ENCODE results near the gene TTC4.

Gene TTC4

DNA sequence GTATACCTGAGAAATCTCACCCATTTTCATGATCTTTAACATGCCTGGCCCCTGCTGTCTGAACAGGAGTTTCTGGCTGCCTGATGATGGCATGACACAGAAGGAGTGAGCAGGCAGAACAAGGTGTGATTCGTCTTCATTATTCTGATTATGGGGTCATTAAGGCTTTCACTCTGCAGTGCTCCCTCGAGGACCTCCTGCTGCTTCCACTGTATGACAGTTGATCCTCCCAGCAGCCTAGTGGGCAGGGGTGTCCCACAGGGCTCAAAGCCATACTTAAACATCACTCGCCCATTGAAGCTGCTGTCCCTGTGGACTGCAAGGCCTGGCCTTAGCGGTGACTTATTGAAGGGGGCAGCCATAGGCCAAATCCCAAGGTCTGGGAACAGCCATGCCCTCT, 61.4 kb downstream of the TTC4 start:
- Mint-ChIP-seq H3K4me3 (no peak overlapping the region), H3K27me3 (no peaks in the 10 kb centered on the region), H3K9me3 (no peaks in the 10 kb centered on the region), H3K36me3 (peaks cover 23% of the 10 kb centered on the region), H3K4me1 (no peaks in the 10 kb centered on the region), H3K27ac (no peak overlapping the region)
- ATAC-seq: no peak

- ATAC-seq: no peak
- Mint-ChIP-seq H3K4me3 (no peak overlapping the region), H3K9me3 (no peaks in the 10 kb centered on the region), H3K36me3 (peaks cover 24% of the 10 kb centered on the region), H3K4me1 (no peaks in the 10 kb centered on the region), H3K27ac (no peak overlapping the region), H3K27me3 (no peaks in the 10 kb centered on the region)
Measured at GRCh38 chr1:54777431-54777830, 61.8 kb downstream of the TTC4 start.

DNA sequence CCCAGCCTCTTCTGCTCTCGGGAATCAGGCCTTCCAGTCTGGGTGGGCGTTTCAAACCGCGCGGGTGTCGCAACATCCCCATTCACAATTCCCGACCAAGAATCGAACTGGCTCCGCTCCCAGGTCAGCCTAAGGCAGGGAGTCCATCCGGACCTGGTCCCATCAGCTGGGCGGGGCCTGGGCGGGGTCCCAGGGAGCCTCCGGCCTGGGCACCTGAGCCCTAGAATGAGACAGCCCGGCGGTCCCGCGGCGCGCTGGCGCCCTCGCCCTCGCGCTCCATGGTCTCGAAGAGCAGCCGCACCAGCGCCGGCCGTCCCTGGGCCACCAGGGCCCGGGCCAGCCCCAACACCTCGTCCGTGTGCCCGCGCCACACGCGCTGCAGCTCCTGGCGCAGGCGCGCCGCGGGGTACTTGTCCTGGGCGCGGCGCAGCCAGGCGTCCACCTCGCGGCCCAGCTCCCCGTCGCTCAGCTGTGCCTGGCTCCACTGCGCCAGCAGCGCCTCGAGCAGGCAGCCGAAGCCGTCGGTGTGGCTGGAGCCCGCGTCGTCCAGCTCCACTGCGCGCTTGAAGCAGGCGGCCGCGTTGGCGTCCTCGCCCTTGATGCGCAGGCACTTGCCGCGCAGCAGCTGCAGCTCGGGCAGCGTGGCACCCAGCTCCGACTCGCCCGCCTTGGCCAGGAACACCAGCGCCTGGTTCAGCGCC, 65.5 kb downstream of the TTC4 start:
- Mint-ChIP-seq H3K36me3 (peaks cover 31% of the 10 kb centered on the region), H3K27me3 (no peaks in the 10 kb centered on the region), H3K4me3 (no peak overlapping the region), H3K9me3 (no peaks in the 10 kb centered on the region), H3K27ac (no peak overlapping the region), H3K4me1 (no peaks in the 10 kb centered on the region)
- ATAC-seq: peak; percentile 54

DNA sequence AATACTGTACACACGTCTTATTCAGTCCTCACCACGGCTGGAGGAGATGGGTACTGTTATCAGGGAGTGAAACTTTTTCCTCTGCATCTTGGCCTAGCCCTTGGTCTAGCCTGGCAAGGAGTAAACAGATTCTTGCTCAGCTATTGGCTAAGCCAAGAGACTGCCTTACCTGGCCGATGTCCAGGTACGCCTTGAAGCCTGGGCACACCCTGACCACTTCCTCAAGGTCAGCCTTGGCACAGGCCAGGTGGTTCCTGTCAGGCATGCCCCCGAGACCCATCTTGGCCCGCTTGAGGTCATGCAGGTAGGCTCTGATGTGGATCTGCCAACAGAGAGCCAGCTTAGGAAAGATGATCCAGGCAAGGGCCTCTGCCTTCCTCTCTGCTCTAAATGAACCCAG, 66.5 kb downstream of the TTC4 start:
- no peaks in the 10 kb centered on the region for H3K9me3 Mint-ChIP-seq
- no peak overlapping the region for H3K4me3 Mint-ChIP-seq
- H3K36me3 Mint-ChIP-seq: peaks cover 39% of the 10 kb centered on the region
- H3K27ac Mint-ChIP-seq: no peak overlapping the region
- ATAC-seq: no peak
- no peaks in the 10 kb centered on the region for H3K4me1 Mint-ChIP-seq
- H3K27me3 Mint-ChIP-seq: no peaks in the 10 kb centered on the region

DNA sequence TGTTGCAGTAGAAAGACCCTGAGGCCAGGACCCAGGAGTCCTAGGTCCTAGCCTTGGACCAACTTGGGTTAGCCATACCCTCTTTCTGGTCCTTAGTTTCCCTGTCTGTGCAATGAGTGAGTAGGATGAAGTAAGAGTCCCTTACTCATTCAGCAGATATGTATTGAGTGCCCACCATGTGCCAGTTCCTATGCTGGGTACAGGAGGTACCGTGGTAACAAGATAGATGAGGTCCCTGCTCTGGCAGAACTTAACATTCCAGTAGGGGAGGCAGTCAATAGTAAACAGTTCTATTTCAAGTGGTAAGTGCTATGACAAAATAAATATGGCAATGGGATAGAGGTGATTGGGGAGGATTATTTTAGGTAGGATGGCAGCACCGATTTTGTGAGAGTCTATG, 66.9 kb downstream of the TTC4 start:
- Mint-ChIP-seq H3K27me3 (no peaks in the 10 kb centered on the region), H3K36me3 (peaks cover 44% of the 10 kb centered on the region), H3K4me1 (no peaks in the 10 kb centered on the region), H3K27ac (no peak overlapping the region), H3K4me3 (no peak overlapping the region), H3K9me3 (no peaks in the 10 kb centered on the region)
- ATAC-seq: no peak

DNA sequence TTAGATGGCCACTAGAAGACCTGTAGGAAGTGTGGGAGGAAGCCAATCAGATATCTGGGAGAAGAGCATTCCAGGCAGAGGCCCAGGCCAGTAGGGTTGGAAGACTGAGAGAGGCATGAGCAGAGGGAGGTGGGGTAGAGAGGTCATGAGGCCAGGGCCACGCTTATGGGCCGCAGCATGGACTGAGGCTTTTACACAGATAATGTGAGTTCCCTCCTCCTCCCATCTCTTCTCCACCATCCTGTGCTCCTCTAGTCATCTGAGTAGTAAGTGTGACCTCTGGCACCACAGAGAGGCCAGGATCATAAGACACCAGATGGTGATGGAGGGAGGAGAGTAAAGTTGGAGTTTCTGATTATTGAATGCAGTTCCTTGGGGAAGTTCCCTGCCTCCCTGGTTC, 68.4 kb downstream of the TTC4 start:
- Mint-ChIP-seq H3K4me3 (no peak overlapping the region), H3K27me3 (no peaks in the 10 kb centered on the region), H3K36me3 (peaks cover 35% of the 10 kb centered on the region), H3K27ac (no peak overlapping the region), H3K9me3 (no peaks in the 10 kb centered on the region), H3K4me1 (no peaks in the 10 kb centered on the region)
- no peak for ATAC-seq

GRCh38 chr1:54786778-54787177, 71.1 kb downstream of the TTC4 start:
- Mint-ChIP-seq H3K27ac (no peak overlapping the region), H3K36me3 (peaks cover 36% of the 10 kb centered on the region), H3K27me3 (no peaks in the 10 kb centered on the region), H3K4me1 (no peaks in the 10 kb centered on the region), H3K9me3 (no peaks in the 10 kb centered on the region), H3K4me3 (no peak overlapping the region)
- no peak for ATAC-seq

DNA sequence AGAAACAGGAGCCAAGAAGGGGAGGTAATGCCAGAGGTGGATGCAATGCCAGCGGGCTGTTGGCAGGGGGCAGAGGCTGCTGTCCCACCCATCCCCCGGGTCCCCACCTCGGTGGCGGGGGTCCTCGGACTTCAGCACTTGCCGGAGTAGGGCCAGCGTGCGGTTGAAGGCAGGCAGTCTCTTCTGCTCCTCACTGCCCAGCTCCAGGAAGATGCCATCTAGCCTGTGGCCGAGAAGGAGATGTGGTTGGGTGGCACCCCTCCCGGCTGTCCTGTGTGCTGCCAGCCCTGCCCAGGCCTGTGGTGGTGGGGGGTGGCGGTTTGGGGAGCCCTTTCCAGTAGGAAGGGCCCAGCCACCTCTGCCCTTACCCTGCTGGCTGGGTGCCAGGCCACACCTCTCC, 71.9 kb downstream of the TTC4 start:
- H3K4me3 Mint-ChIP-seq: no peak overlapping the region
- no peak for ATAC-seq
- H3K36me3 Mint-ChIP-seq: peaks cover 41% of the 10 kb centered on the region
- no peak overlapping the region for H3K27ac Mint-ChIP-seq
- no peaks in the 10 kb centered on the region for H3K9me3 Mint-ChIP-seq
- H3K27me3 Mint-ChIP-seq: no peaks in the 10 kb centered on the region
- no peaks in the 10 kb centered on the region for H3K4me1 Mint-ChIP-seq

DNA sequence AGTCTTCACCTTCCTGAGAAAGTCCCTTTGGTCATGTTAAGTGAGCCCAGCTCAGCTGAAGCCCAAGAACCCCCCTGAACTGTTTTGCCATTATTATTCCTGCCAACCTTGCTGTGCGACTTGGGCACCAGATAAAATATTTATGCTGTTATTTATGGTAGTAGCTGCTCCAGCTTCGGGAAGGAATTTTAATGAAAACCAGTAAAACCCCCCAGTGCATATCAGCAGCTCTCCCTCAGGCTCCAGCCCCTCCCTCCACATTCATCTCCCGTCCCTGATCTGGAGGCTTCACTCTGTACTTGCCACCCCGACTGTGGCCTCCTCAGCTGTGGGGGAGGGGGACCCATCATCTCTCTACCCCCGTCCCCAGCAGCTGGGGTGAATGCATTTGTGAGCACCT, 72.8 kb downstream of the TTC4 start:
- peaks cover 37% of the 10 kb centered on the region for H3K36me3 Mint-ChIP-seq
- no peak overlapping the region for H3K4me3 Mint-ChIP-seq
- H3K27ac Mint-ChIP-seq: no peak overlapping the region
- no peaks in the 10 kb centered on the region for H3K4me1 Mint-ChIP-seq
- H3K9me3 Mint-ChIP-seq: no peaks in the 10 kb centered on the region
- no peak for ATAC-seq
- H3K27me3 Mint-ChIP-seq: no peaks in the 10 kb centered on the region

DNA sequence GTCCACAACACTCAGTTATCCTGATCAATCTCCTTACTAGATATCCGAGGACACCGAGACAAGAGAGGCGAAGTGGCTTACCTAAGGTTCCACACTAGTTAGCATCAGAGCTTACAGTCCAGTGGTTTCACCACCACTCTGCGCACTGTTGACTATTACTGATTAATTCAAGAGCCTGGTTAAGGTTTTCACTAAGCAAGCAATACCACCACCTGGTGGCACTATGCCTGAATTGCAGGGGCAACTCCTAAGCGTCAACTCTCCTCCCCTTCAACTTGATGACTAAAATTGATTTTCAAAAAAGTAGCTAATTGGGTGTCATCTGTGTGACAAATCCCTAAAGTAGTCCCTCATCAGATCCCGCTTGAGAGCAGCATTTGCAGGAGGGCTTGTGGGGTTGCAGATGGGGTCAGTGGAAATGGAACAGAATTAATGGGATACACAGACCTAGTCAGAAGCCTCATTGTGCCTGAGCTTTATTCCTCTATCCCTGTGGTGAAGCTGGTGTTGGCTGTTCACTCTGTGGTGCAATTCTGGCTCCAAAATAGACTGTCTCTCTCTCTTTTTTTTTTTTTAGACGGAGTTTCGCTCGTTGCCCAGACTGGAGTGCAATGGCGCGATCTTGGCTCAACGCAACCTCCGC, 76.3 kb downstream of the TTC4 start:
- no peak for ATAC-seq
- Mint-ChIP-seq H3K4me3 (no peak overlapping the region), H3K36me3 (peaks cover 37% of the 10 kb centered on the region), H3K4me1 (peaks cover 6% of the 10 kb centered on the region), H3K27me3 (no peaks in the 10 kb centered on the region), H3K27ac (no peak overlapping the region), H3K9me3 (no peaks in the 10 kb centered on the region)

Measured in stimulated activated memory B cell treated with anti-CD40 and anti-IgM and Interleukin-4, amounts not matched to agents 10 μg/mL and 1 μg/mL and 100 μg/mL, for 72 hours (primary cell).